DND-41 (cell line): Measurements from ENCODE around the gene GARIN1A.

Experiments
- ATAC-seq: fragments of 200-7000 bp; cut with Tn5 transposase; 3 replicates; pipeline ENCODE4 v1.9.1; 2021; ENCODE audit warnings: low read depth; ENCODE audit not compliant: insufficient read depth
- DNase-seq: peaks from one replicate; pipeline ENCODE4 v3.0.0-alpha.2; 2020
- H2AFZ ChIP-seq: 2 replicates; pipeline ENCODE4 v1.6.0; 2012; ENCODE audit warnings: low read depth, low read length
- H3K27ac ChIP-seq: 2 replicates; pipeline ENCODE4 v1.5.1; 2012; ENCODE audit warnings: low read length, inconsistent platforms
- H3K27me3 ChIP-seq: fragments of 200-600 bp; sonication (generic); 2 replicates; pipeline ENCODE4 v1.6.0; 2012; ENCODE audit warnings: low read length, mild to moderate bottlenecking, inconsistent platforms; ENCODE audit not compliant: insufficient read depth, poor library complexity
- H3K36me3 ChIP-seq: 2 replicates; pipeline ENCODE4 v1.5.1; 2012; ENCODE audit warnings: low read length, inconsistent platforms; ENCODE audit not compliant: insufficient read depth
- H3K4me1 ChIP-seq: 2 replicates; pipeline ENCODE4 v1.5.1; 2012; ENCODE audit warnings: mild to moderate bottlenecking, low read length; ENCODE audit not compliant: insufficient read depth
- H3K4me2 ChIP-seq: 2 replicates; pipeline ENCODE4 v1.6.0; 2012; ENCODE audit warnings: mild to moderate bottlenecking, moderate library complexity, low read length, inconsistent platforms; ENCODE audit not compliant: insufficient read depth
- H3K4me3 ChIP-seq, 2 experiments: fragments of 200-600 bp in 1 of 2; shearing (Covaris generic) in 1 of 2; 2 replicates each; pipeline ENCODE4 v1.5.1; 2012 to 2016; ENCODE audit warnings: inconsistent platforms in 2 of 2, low read length in 2 of 2, mild to moderate bottlenecking in 2 of 2, low read depth in 1 of 2, moderate library complexity in 1 of 2
- H3K79me2 ChIP-seq: 2 replicates; pipeline ENCODE4 v1.6.0; 2012; ENCODE audit warnings: low read length, inconsistent platforms; ENCODE audit not compliant: insufficient read depth
- H3K9ac ChIP-seq: 2 replicates; pipeline ENCODE4 v1.6.0; 2012; ENCODE audit warnings: low read depth, mild to moderate bottlenecking, inconsistent platforms, low read length, moderate library complexity
- H3K9me3 ChIP-seq: 2 replicates; pipeline ENCODE4 v1.5.1; 2012; ENCODE audit warnings: low read length, moderate library complexity, mild to moderate bottlenecking, inconsistent platforms; ENCODE audit not compliant: insufficient read depth, severe bottlenecking
- H4K20me1 ChIP-seq: 2 replicates; pipeline ENCODE4 v1.6.0; 2012; ENCODE audit warnings: low read length; ENCODE audit not compliant: insufficient read depth
- EZH2 ChIP-seq: IDR thresholded peaks from 3 replicates; pipeline ENCODE4 v1.6.1; 2012; ENCODE audit warnings: borderline replicate concordance, low read depth, mild to moderate bottlenecking, moderate library complexity, low read length, inconsistent platforms; ENCODE audit not compliant: severe bottlenecking
- TF ChIP-seq, protein P1 (sequence below): IDR thresholded peaks from 2 replicates; pipeline ENCODE4 v1.5.1; 2012; ENCODE audit warnings: borderline replicate concordance, low read length, moderate library complexity, mild to moderate bottlenecking; ENCODE audit not compliant: poor library complexity, severe bottlenecking; ENCODE audit errors: extremely low read depth

Gene GARIN1A

DNA sequence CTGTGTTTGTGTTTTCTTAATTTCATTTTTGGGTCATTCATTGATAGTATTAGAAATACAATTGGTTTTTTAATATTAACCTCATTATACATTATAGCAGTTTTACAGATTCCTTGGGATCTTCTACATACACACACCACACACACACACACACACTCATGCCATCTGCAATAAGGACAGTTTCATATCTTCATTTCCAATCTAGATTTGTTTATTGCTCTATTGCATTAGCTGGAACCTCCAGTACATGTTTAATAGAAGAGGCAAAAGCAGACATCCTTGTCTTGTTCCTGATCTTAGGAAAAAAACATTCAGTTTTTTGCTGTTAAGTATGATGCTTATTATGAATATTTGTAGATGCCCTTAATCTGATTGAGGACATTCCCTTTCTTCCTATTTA is 49.3 kb downstream of the GARIN1A start:
- no peak overlapping the region for H3K9ac ChIP-seq
- no peak for TF ChIP-seq EZH2
- TF ChIP-seq, protein P1, sequence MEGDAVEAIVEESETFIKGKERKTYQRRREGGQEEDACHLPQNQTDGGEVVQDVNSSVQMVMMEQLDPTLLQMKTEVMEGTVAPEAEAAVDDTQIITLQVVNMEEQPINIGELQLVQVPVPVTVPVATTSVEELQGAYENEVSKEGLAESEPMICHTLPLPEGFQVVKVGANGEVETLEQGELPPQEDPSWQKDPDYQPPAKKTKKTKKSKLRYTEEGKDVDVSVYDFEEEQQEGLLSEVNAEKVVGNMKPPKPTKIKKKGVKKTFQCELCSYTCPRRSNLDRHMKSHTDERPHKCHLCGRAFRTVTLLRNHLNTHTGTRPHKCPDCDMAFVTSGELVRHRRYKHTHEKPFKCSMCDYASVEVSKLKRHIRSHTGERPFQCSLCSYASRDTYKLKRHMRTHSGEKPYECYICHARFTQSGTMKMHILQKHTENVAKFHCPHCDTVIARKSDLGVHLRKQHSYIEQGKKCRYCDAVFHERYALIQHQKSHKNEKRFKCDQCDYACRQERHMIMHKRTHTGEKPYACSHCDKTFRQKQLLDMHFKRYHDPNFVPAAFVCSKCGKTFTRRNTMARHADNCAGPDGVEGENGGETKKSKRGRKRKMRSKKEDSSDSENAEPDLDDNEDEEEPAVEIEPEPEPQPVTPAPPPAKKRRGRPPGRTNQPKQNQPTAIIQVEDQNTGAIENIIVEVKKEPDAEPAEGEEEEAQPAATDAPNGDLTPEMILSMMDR, result no peak
- no peaks in the 10 kb centered on the region for H4K20me1 ChIP-seq
- peaks cover 5% of the 10 kb centered on the region for H3K27me3 ChIP-seq
- H2AFZ ChIP-seq, result no peak overlapping the region
- H3K9me3 ChIP-seq, result no peaks in the 10 kb centered on the region
- DNase-seq (no peak), ATAC-seq (no peak)
- H3K4me3 ChIP-seq, result no peak overlapping the region
- H3K36me3 ChIP-seq, result no peaks in the 10 kb centered on the region
- no peaks in the 10 kb centered on the region for H3K79me2 ChIP-seq
- H3K4me1 ChIP-seq, result no peaks in the 10 kb centered on the region
- H3K4me2 ChIP-seq, result no peak overlapping the region
- no peak overlapping the region for H3K27ac ChIP-seq
